DOHH2 (cell line): ENCODE data around the gene ZNF273.

Experiments
- CTCF ChIP-seq: fragments of 200-600 bp; sonication (generic); IDR thresholded peaks from one replicate; pipeline ENCODE4 v1.5.1; 2014; ENCODE audit warnings: antibody characterized with exemption, mild to moderate bottlenecking, low read depth, low read length; ENCODE audit not compliant: poor library complexity, severe bottlenecking
- EZH2phosphoT487 ChIP-seq: fragments of 200-600 bp; sonication (generic); IDR thresholded peaks from 2 replicates; pipeline ENCODE4 v1.6.1; 2017; ENCODE audit warnings: borderline replicate concordance, mild to moderate bottlenecking, antibody characterized with exemption, low read length, moderate library complexity, mixed read lengths

- no peak for TF ChIP-seq CTCF
- no peak for TF ChIP-seq EZH2phosphoT487
Observed at GRCh38 chr7:64885520-64886240, 17.4 kb upstream of the ZNF273 start.
